ENCODE data around the gene TSSK6.
A peak's percentile ranks its signal among the peaks of the same experiment; 100 is the strongest.

TSSK6 gene

DNA sequence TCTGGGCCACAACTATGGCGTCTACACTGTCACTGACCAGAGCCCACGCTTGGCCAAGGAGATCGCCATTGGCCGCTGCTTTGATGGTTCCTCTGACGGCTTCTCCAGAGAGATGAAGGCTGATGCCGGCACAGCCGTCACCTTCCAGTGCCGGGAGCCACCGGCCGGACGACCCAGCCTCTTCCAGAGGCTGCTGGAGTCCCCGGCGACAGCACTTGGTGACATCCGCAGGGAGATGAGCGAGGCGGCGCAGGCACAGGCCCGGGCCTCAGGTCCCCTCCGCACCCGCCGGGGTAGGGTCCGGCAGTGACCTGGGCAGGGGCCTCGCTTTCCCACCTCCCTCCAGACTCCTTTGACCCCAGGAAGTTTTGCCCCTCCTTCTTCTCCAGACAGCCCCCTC is 30.4 kb upstream of the TSSK6 start:
- DNase-seq (ENCODE audit: extremely low spot score, insufficient read length, low read depth) (no peak), FAIRE-seq (no peak)

DNA sequence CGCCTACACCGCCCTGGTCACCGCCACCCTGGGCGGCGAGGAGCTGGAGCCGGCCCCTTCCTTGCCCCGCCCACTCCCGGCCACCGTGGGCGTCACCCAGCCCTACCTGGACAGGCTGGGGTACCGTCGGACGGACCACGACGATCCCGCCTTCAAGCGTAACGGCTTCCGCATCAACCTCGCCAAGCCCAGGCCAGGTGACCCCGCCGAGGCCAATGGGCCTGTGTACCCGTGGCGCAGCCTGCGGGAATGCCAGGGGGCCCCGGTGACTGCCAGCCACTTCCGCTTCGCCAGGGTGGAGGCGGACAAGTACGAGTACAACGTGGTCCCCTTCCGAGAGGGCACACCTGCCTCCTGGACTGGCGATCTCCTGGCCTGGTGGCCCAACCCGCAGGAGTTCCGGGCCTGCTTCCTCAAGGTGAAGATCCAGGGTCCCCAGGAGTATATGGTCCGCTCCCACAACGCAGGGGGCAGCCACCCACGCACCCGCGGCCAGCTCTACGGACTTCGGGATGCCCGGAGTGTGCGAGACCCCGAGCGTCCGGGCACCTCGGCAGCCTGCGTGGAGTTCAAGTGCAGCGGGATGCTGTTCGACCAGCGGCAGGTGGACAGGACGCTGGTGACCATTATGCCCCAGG is 29.7 kb upstream of the TSSK6 start:
- FAIRE-seq (no peak), DNase-seq (ENCODE audit: extremely low spot score, insufficient read length, low read depth) (no peak)

- no peak for FAIRE-seq
- DNase-seq (ENCODE audit: extremely low spot score, insufficient read length, low read depth), result no peak
Observed at GRCh38 chr19:19544257-19544953, 29.1 kb upstream of the TSSK6 start.

DNA sequence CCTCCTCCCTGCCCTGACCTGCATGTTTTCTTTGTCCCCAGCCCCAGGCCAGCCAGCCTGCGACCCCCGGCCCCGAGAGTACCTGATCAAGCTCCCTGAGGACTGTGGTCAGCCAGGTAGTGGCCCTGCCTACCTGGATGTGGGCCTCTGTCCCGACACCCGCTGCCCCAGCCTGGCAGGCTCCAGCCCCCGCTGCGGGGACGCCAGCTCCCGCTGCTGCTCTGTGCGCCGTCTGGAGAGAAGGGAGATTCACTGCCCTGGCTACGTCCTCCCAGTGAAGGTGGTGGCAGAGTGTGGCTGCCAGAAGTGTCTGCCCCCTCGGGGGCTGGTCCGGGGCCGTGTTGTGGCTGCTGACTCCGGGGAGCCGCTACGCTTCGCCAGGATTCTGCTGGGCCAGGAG is 28.3 kb upstream of the TSSK6 start:
- no peak for FAIRE-seq
- no peak for DNase-seq (ENCODE audit: extremely low spot score, insufficient read length, low read depth)

GRCh38 chr19:19543101-19543500 is 27.8 kb upstream of the TSSK6 start:
- no peak for DNase-seq (ENCODE audit: extremely low spot score, insufficient read length, low read depth)
- FAIRE-seq, result no peak

GRCh38 chr19:19542507-19542906 is 27.2 kb upstream of the TSSK6 start:
- FAIRE-seq, result no peak
- DNase-seq (ENCODE audit: extremely low spot score, insufficient read length, low read depth), result no peak

DNA sequence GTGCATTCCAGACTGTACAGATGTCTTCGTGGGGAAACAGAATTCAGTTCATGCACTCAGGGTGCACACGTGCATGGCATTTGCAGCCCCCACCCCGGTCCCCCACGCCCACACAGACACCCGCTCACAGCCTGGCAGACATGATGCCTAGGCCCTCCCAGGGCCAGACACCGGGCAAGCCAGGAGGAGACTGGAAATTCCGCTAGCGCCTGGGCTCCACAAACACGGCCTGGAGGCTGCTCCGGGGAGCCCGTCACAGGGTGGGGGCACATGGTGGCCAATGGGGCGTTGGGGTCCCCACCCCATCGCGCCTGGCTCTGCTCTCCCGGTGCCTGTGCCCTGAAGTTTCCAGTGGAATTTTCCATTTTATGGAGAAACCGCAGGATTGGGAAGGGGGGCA is 26.3 kb upstream of the TSSK6 start:
- FAIRE-seq (no peak), DNase-seq (ENCODE audit: extremely low spot score, insufficient read length, low read depth) (no peak)

- DNase-seq (ENCODE audit: extremely low spot score, insufficient read length, low read depth), result peak; percentile 54
- peak; percentile 69 for FAIRE-seq
Observed at GRCh38 chr19:19540715-19541515, 25.6 kb upstream of the TSSK6 start.

GRCh38 chr19:19540064-19540714 is 24.8 kb upstream of the TSSK6 start:
- DNase-seq (ENCODE audit: extremely low spot score, insufficient read length, low read depth) (no peak), FAIRE-seq (no peak)

DNA sequence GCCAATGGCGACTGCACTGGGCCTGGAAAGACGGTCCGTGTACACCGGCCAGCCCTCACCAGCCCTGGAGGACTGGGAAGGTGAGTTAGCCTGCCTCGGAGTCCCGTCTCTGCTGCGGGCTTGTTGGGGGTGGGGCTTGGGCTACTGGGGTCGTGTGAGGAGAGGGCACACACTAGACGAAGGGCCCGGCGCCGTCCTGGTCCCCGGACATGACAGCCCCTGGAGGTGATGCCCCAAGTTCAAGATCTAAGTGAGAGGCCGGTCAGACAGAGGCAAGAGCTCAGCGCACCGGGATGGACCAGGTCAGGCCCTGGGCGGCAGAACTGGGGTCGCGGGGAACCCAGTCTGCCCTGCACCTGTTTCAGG is 24.3 kb upstream of the TSSK6 start:
- FAIRE-seq, result no peak
- DNase-seq (ENCODE audit: extremely low spot score, insufficient read length, low read depth), result no peak

DNA sequence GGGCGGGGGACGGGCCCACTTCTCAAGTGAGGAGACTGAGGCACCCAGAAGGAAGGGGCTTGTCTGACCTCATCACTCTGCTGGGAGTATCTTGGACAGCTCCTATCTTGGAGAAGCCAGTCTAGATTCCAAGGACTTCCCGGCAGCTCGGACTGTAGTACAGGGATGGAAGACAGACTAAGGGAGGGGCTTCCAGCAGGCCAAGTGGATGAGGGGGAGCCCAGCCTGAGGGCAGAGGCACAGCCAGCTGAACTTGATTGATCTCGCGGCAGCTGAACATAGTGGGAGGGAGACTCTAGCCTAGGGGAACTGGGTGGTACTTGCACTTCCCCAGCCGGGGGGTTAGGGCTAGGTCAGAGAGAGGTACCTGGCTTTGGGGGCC is 23.4 kb upstream of the TSSK6 start:
- no peak for DNase-seq (ENCODE audit: extremely low spot score, insufficient read length, low read depth)
- no peak for FAIRE-seq

DNA sequence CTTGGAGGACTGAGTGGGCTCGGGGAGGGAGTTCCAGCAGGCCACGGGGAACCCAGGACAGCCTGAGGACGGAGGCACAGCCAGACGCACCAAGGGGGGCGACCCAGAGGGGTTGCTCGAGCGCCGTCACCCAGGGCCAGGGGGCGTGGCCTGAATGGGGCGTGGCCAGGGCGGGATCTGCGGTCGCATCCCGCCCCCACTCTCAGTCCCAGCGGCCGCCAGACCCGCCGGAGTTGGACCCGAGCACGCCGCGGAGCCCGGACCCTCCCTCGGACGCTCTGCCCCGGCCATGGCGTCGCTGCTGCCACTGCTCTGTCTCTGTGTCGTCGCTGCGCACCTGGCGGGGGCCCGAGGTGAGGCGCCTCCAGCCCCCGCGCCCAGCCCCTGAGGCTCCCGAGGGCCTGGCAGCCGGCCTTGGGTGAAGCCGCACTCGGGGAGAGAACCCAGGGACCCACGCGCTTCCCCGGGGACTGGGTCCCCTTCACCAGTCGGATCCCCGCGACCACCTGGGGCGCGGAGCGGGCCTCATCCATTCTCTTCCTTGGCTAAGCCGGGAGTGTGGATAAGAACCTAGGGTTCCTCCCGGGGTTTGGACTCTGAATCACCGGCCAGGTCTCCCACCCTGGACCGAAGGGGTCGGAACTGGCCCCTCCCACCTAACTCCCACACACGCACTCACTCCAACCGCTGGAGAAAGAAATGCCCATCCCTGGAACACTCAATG is 22.9 kb upstream of the TSSK6 start, which contains the start of gene CILP2:
TSS of gene CILP2 (plus strand) at position 205 of the 724 bp plus-strand sequence. CDS start at position 290, 85 bp downstream.
- DNase-seq (ENCODE audit: extremely low spot score, insufficient read length, low read depth) (no peak), FAIRE-seq (no peak)

DNA sequence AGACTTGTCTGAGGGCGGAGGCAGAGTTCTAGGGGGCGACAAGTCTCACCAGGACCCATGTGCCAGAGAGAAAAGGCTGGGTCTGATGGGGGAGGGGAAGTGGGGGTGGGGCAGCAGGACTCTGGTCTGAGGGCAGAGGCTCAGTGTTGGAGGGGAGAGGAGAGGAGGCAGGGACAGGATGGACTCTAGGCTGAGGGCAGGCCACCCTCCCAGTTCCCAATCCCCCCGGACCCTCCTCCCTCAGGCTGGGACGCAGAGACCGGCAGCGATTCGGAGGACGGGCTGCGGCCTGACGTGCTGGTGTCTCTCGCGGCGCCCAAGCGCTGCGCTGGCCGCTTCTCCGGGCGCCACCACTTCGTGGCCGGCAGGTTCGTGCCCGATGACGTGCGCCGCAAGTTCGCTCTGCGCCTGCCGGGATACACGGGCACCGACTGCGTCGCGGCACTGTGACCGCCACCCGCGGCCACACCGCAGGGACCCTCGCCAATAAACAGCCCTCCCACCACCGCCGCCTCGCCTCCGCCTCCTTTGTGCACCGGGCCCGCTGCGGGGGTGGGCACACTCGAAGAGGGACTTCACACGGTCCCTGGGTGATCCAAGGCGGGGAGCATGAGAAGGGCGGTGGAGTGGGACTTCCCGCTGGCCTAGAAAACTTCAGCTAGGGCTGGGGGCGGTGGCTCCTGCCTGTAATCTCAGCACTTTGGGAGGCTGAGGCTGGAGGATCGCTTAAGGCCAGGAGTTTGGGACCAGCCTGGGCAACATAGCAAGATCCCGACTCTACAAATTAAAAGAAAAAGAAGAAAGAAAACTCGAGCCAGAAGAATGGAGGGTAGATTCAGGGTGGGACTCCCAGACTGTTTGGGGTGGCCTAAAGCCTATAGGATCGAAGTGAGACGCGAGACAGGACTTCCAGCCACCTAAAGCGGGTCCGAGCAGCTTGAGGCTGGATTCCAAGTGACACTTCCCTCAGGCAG is 22.0 kb upstream of the TSSK6 start:
- DNase-seq (ENCODE audit: extremely low spot score, insufficient read length, low read depth) (no peak), FAIRE-seq (no peak)

- DNase-seq (ENCODE audit: extremely low spot score, insufficient read length, low read depth), result no peak
- no peak for FAIRE-seq
Observed at GRCh38 chr19:19535311-19536191, 20.2 kb upstream of the TSSK6 start.

DNA sequence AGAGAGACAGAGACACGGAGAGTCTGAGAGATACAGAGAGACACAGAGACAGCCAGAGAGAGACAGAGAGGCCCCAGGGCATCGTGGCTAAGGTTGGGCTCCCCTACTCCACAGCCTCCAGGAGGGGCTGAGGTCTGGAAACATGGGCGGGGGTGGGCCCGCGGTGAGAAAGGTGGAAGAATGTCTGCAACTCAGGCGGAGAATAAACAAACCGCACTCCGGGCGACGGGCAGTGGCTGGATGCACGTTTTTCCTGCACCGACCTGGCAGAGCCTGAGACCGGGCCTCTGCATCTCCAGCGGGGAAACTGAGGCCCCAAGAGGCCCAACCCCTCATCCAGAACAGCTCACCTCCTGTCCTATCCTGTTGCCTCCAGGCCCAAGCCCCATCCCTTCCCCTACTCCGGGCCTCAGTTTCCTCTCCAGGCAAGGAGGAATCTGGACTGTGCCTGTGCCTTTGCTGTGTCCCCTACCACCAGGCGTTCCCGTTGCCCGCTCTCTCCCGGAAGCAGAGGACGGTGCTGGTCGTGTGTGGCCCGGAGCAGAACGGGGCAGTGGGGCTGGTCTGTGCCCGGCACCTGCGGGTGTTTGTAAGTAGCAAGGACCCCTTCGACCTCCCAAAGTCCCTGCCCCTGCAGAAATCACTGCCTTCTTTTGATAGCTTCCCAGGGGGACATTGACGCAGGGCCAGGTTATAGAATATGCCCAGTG is 19.4 kb upstream of the TSSK6 start:
- FAIRE-seq, result no peak
- DNase-seq (ENCODE audit: extremely low spot score, insufficient read length, low read depth), result no peak

GRCh38 chr19:19533841-19534240 is 18.5 kb upstream of the TSSK6 start:
- DNase-seq (ENCODE audit: extremely low spot score, insufficient read length, low read depth) (no peak), FAIRE-seq (no peak)
